Activated CD8-positive, alpha-beta memory T cell treated with anti-CD3 and anti-CD28 coated beads for 4 hours (primary cell): Measurements from ENCODE around the gene DEPDC1.
"Not testable (repeated sequence)": the region's sequence is repeated elsewhere in the genome, so short reads cannot be mapped to it uniquely, and the experiment has no call there.

Experiments used
- DNase-seq, 2 donors: peaks; one replicate each; pipeline ENCODE4 v3.0.0-alpha.2; 2020; ENCODE audit warnings: low read depth in 2 of 2

Gene DEPDC1, protein sequence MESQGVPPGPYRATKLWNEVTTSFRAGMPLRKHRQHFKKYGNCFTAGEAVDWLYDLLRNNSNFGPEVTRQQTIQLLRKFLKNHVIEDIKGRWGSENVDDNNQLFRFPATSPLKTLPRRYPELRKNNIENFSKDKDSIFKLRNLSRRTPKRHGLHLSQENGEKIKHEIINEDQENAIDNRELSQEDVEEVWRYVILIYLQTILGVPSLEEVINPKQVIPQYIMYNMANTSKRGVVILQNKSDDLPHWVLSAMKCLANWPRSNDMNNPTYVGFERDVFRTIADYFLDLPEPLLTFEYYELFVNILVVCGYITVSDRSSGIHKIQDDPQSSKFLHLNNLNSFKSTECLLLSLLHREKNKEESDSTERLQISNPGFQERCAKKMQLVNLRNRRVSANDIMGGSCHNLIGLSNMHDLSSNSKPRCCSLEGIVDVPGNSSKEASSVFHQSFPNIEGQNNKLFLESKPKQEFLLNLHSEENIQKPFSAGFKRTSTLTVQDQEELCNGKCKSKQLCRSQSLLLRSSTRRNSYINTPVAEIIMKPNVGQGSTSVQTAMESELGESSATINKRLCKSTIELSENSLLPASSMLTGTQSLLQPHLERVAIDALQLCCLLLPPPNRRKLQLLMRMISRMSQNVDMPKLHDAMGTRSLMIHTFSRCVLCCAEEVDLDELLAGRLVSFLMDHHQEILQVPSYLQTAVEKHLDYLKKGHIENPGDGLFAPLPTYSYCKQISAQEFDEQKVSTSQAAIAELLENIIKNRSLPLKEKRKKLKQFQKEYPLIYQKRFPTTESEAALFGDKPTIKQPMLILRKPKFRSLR

DNA sequence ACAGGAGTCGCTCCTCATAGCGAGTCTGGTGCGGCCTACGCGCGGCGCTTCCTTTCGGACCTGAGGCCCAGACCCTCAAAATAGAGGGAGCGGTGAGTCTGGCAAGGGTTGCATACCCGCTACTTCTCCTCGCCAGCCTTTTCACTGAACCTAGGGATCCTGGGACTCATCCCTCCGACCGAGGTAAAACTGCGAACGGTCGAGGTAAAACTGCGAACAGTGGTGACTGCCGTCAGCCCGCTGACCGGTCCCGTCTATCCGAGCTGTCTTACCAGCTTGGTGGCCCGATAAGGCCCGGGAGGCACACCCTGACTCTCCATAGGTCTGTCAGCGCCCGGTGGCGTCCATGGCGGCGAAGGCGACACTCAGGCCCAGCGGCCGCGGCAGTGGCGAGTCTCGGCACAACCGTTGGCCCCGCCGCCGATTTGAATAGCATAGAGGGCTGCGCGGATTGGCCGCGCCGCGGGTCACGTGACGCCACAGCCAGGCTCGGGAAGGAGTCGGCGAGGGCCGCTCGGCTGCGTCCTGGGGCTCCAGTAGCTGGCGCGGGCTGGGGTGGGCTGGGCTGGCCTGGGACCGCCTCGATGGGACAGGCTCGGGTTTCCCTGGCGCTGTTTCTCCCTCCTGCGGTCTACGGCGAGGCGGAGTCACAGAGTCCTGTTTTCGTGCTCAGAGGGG lies at the start of gene DEPDC1:
Gene DEPDC1, minus strand, starts transcription at position 403 of the 678 bp plus-strand sequence. Its CDS starts 83 bp downstream, at position 320.
- peak; percentile 24 to 52 for DNase-seq

DNA sequence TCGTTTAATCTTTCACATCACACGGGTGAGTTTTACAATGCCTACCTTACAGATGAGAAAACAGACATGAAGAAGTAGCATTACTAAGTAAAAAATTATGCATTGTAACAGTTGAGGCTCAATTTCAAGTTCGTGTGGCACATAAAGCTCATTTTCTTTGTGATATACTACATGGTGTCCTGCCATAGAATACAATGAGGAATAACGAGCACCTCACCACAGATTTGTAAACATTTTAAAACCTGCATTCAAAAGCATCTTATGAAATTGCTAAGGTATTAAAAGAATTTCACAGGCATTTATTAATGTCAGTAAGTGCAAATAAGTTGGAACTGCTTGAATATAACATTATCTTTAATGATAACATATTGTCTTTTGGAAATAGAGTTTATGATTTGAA lies 47.8 kb upstream of the DEPDC1 start:
- DNase-seq: no peak

DNA sequence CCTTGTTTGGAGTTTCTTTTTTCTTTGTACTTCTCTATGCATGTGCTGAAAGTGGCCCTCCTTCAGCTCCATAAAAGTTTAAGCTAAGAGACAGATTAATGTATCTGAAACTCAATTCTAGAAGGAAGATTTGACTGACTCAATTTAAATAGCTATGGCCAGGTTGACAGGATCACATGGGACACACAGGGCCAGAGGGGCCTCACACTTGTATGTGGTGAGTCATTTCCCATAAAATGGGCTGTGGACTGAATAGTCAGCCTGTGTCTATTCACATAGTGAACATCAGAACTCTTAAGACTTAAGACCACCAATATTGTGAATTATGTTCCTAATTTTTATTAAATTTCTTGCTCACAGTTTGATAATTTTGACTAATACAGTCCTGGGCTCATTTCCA lies 45.7 kb upstream of the DEPDC1 start:
- no peak for DNase-seq

DNA sequence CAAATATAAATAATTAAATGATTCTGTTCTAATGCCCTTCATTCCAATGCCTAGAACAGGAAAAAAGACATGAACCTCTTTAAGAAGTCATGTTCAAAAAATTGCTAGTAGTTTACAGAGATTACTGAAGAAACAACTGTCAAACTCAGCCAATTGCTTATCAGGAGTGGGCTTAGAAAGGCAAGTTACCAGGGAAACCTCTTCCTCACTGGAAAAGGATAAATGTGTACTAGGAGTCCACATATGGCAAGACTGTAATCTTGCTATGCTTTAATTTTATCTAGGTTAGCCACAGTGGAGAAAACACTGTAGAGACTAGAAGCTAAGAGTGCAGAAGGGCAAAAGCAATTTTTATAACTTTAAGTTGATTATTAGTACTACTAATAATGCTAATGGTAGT lies 42.1 kb upstream of the DEPDC1 start:
- no peak for DNase-seq

DNA sequence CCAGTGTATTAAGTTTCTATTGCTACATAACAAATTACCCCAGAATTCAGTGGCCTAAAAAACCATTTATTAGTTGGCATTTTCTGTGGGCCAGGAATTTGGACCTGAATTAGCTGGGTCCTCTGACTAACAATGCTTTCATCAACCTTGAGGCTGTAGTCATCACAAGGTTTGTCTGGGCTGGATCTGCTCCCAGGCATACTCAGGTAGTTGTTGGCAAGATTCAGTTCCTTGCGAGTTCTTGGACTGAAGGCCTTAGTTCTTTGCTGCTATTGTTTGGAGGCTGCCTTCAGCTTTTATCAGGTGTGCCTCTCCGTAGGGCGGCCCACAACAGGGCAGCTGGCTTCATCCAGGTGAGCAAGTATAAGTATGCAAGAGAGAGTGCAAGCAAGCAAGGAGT lies 31.4 kb upstream of the DEPDC1 start:
- no peak for DNase-seq

DNA sequence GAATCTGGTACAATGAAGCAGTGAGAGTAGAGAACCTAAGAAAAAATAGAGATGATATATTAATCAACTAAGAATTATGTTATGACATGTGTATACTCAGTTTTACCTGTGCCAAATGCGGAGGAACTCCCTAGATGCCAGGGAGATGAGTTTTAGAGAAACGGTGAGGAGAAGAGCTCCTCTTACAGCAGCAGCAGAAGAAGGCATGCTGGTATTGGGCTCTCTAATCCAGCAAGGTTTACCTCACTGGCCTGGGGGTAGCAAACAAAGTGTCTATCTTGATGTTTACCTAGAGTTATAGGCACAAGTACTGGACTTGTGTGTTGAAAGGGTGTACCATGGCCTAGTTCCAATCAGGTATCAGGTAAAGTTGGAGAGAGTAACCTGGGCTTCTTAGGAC lies 28.9 kb upstream of the DEPDC1 start:
- DNase-seq: no peak

DNA sequence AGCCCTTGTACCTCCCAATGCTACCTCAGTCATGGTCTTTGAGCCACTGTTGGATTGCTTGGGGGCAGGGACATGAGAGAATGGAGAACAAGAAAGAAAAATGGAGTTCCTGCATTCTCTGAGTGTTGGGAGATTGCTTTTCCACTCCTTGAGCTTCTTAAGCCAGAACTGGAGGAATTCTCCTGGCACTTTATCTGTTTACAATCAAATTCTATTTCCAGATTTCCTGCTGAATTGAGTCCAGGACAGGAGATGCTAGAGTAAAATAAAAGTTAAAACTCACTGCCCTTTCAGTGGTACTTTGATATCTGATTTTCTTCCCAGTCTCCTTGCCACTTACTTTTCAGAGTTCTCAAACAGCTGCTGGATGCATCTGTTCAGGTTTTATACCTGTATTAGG lies 24.4 kb upstream of the DEPDC1 start:
- no peak for DNase-seq

DNA sequence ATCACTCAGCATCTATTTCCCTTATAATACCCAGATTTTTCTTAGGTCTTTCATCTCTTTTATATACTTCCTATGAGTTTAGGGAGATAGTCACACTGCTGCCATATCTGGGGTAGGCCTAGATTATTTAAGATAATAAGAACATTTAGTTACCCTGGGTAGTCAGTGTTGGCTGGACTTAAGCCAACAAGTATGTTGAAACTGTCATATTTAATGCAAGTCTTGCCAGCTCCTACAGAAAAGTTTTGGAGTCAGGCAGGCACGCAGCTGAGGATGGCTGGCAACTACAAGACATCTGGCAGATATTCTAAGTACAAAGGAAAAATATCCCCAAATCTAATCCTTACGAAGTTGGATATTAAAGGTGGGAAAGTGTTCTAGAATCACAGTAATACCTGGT lies 19.2 kb upstream of the DEPDC1 start:
- DNase-seq: no peak

DNA sequence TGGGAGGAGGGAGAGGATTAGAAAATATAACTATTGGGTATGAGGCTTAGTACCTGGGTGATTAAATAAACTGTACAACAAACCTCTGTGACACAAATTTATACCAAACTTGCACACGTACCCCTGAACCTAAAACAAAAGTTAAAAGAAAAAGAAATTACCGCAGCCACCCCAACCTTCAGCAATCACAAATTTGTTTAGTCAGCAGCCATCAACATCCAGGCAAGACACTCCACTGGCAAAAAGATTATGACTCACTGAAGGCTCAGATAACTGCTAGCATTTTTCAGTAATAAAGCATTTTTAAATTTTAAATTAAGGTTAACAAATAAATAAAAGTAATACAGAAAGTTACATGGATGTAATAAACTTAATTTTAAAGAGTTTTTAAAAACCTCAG lies 14.4 kb upstream of the DEPDC1 start:
- DNase-seq: no peak

DNA sequence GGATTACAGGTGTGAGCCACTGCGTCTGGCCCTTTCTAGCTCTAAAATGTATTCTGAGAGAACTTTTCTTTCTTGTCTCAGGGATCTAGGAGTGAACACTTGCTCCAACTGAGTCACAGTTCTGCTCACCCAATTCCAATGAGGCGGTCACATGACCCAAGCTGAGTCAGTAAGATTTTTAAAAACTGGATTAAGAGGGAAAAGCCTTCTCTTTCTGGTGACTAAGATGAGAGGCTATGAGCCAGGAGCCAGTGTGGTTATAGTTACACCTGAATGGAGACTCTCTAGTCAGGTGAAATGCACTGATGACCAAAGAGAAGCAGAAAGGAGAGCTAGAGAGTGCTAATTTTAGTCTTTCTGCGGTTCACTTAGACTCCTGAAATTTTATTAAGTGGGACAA lies 9.5 kb upstream of the DEPDC1 start:
- DNase-seq: no peak

DNA sequence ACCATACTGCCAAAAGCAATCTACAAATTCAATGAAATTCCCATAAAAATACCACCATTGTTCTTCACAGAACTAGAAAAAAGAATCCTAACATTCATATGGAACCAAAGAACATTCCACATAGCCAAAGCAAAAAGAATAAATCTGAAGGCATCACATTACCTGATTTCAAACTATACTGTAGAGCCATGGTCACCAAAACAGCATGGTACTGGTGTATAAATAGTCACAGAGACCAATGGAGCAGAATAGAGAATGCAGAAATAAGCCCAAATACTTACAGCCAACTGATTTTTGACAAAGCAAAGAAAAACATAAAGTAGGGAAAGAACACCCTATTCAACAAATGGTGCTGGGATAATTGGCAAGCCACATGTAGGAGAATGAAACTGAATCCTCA lies 6.2 kb upstream of the DEPDC1 start:
- DNase-seq: no peak

DNA sequence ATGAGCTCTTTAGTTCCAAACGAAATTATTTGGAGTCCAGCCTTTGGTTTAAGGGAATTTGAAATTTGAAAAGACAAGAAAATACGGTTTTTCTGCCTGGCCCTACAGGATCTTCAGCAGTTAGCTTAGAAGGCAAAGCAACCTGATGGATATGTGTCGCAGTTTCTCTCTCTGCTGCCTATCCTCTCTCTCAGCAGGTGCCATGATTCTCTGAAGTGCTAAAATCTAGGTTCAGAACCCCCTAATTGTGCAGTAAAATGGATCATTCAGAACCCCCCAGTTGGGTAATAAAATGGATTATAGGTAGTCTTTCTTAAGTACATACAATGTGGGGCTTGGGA lies 446 bp upstream of the DEPDC1 start:
- DNase-seq: no peak

DNA sequence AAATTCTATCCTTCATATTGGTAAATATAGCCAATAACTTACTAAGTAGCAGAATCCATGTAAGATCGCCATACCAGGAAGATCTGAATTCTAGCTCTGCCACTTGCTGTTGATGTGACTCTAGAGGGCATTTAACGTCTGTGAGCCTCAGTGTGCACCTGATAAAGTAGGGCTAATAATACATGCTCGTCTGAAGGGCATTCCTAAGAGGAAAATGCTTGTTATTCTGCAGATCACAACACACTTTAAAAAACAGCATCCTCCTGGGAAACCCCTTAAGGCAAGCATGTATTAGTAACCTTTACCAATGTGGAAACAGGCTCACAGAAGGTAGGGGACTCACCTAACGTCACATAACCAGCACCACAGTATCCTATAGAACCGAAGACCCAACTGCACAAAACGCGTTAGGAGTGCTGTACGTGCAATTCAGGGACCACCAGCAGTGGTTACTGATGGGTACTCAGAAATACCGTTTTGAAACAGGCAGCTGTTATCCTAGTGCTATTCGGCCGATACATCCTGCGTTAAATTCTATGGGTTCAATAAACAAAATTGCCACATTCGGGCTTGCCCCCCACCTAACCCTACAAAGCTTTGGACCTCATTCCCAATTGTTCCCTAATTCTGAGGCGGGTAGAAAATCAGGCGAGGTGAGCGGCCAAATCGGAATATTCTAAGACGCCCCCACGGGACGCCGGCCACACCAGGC lies 758 bp downstream of the DEPDC1 start:
- no peak for DNase-seq

DNA sequence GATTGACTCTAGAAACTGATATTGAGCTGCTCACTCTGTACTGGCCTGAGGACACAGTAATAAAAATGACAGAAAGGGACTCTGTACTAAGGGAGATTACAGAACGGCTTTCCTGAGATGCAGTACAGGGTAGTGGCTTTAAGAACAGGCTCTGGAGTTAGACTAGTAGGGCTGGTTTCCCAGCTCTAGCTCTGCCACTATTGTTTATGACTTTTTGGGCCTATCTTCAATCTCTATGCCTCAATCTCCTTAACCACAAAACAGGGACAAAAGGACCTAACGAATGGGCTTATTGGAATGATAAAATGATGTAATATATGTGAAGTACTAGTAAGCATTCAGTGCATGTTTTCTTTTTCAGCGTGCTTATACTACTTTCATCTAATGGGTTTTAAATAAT lies 1.4 kb downstream of the DEPDC1 start:
- DNase-seq: no peak

DNA sequence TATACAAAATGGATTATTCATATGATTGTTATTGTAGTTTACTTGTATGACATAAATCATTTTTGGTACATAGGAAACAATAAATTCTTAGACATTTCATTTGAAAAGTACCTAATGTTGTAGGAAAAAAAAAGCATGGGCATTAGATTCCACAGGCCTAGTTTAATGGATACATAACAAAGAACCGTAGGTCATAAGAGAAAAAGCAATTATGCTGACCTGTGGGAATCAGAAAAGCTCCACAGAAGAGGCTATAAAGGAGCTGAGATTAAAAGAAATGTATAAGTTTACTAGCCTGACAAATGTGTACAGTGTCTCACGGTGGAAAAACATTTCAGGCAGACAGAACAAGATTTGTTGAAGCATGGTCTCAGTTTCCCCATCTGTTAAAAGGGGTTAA lies 3.7 kb downstream of the DEPDC1 start:
- DNase-seq: no peak

DNA sequence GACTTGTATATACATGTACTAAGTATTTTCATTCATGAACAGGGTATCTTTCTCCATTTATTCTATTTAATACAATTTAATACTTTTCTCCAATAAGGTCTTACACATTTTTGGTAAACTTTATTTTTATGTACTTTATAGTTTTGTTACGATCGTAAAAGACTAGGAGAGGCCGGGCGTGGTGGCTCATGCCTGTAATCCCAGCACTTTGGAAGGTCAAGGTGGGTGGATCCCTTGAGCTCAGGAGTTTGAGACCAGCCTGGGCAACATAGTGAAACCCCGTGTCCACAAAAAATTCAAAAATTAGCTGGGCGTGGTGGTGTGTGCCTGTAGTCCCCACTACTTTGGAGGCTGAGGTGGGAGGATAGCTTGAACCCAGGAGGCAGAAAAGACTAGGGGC lies 4.6 kb downstream of the DEPDC1 start:
- not testable (repeated sequence) for DNase-seq

DNA sequence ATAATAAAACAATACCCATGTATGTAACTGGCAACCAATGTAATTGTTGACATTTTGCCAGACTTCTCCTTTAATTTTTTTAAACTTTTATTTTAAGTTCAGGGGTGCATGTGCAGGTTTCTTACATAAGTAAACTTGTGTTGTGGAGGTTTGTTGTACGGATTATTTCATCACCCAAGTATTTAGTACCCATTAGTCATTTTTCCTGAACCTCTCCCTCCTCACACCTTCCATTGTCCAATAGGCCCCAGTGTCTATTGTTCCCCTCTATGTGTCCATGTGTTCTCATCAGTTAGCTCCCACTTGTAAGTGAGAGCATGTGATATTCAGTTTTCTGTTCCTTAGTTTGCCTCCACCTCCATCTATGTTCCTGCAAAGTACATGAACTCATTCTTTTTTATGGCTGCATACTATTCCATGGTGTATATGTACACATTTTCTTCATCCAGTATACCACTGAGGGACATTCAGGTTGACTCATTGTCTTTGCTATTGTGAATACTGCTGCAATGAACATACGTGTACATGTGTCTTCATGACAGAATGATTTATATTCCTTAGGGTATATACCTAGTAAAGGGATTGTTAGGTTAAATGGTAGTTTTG lies 6.7 kb downstream of the DEPDC1 start:
- no peak for DNase-seq

DNA sequence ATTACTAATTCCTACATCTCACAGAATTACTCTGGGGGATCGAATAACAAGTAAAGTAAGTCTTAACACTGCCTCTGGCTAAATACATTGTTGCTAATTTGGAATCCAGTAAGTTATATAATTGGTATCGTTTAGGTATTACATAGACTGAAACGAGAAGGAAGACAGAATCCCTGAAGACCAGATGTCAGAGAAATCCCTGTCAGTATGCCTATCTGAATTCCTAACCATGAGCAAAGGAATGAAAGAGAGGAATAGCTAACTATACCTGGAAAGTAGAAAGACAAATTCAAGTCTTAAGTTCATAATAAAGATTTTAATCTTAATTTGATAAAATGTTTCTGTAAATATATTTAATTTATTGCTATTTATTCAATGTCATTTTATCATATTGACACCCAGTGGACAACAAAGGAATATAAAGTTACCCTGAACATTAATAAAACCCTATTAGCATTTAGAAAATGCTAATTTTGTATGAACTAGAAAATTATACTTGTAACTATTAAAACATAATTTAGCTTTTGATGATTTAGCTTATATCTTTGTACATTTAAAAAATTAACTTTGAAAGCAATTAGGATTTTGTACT lies 11.4 kb downstream of the DEPDC1 start:
- DNase-seq: no peak

DNA sequence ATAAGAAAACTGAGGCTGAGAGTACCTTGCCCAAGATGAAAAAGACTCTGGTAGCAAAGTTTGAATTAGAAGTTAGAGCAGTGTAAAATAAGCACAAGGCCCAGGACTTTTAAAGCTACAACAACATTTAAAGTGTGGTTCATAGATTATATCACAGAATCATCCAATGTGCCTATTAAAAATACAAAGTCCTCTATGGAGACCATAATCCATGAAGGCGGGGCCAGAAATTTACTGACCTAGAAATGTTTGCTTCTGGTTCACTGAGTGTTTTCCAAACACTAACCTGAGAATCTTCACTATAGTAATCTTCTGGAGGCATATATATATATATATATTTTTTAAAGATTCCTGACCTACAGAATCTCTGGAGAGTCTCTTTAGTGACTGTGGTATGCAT lies 12.3 kb downstream of the DEPDC1 start:
- DNase-seq: no peak

DNA sequence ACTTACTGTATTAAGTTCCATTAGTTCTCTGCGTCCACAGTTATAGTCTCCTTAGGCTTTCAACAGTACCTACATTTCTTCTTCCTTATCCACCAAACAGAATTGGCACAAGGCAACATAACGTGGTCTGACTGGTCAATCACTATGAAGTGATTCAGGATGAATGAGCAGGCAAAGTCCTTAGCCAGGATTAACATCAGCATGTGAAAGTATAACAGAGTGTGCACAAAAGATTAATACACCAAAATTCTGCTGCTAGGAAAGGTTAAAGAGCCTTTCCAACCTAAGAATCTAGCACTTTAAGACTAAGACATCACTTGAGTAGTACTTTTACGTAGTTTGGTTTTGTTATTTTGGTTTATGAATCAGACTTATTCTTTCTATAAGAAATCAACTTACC lies 15.8 kb downstream of the DEPDC1 start:
- no peak for DNase-seq

DNA sequence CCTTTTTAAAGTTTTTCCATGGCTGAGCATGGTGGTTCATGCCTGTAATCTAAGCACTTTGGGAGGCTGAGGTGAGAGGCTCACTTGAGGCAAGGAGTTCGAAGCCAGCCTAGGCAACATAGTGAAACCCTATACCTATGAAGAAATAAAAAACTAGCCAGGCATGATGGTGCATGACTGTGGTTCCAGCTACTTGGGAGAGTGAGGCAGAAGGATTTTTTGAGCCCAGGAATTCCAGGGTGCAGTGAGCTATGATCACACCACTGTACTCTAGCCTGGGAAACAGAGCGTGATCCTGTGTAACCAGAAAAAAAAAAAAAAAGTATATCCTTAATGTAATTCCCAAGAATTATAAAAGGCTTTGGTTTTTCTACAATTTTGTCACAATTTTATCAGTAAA lies 17.4 kb downstream of the DEPDC1 start:
- no peak for DNase-seq
